HG02588 (cell line): ENCODE results near the gene MSI2.
A peak's percentile ranks its signal among the peaks of the same experiment; 100 is the strongest.

Experiments used
- ATAC-seq: cut with Tn5 transposase; IDR thresholded peaks from one replicate; pipeline ENCODE4 v1.9.1; 2021; ENCODE audit warnings: mild to moderate bottlenecking, moderate library complexity; ENCODE audit not compliant: unreplicated experiment

The MSI2 gene

GRCh38 chr17:57363580-57363979 is 107.3 kb downstream of the MSI2 start:
- ATAC-seq, result no peak

GRCh38 chr17:57363998-57364643 is 107.8 kb downstream of the MSI2 start:
- ATAC-seq, result no peak

DNA sequence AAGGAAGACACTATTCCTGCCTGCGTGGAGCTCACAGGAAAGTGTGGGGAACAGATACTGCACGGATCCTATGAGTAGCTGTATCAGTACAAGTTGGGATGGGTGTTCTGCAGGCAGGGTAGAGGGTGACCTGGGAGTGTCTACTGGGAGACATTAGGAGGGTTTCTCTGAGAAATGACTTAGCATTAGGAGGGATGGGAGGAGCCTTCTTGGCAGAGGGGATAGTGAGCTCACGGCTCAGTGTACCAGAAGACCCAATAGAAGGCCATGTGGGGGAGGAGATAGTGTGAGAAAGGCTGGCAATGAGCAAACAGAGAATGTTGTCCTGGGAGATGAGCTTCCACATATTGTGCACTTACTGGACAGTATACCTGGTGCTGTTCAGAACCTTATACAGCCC is 109.1 kb downstream of the MSI2 start:
- no peak for ATAC-seq

- ATAC-seq, result no peak
These were observed 109.8 kb downstream of the MSI2 start for GRCh38 chr17:57366177-57366557.

- ATAC-seq, result no peak
These were observed 110.4 kb downstream of the MSI2 start for GRCh38 chr17:57366558-57367351.

- peak; percentile 42 for ATAC-seq
These were observed 112.5 kb downstream of the MSI2 start for GRCh38 chr17:57368637-57369336.

- ATAC-seq, result no peak
These were observed 113.2 kb downstream of the MSI2 start for GRCh38 chr17:57369509-57369945.

- no peak for ATAC-seq
These were observed 113.8 kb downstream of the MSI2 start for GRCh38 chr17:57370037-57370581.

DNA sequence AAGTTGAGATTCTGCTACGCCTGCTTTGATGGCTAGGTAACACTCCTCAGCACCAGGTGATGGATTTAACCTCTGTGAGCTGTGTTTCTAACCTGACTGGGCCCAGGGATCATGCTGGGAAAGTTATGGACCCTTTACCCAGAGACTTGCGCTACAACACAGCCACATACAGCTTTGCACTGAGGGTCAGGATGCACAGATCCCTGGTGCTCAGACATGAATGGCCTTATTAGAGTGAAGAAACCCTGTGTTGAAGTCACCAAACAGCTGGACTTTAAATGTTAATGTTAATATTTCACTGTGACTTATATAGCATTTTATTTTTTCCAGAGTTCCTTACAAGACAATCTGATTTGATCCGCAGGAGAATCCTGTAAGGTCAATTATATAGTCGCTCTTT is 114.3 kb downstream of the MSI2 start:
- no peak for ATAC-seq

DNA sequence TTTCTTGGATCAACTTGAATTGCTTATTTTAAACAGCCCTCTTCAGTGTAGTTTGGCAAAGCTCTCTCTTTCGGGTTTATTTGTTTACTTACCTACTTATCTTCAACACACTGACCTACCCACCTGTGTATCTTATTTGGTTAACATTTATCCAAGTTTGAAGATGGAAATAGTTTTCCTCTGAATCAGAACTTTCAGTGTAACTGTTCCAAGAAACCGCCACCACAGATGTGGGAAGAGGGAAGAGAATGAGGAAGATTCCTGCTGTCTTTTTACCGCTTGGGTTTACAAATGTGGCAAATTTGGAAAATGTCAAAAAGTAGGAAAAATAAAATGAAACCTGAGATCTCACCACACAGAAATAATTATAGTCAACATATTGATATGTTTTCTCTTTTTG is 115.8 kb downstream of the MSI2 start:
- ATAC-seq, result no peak

DNA sequence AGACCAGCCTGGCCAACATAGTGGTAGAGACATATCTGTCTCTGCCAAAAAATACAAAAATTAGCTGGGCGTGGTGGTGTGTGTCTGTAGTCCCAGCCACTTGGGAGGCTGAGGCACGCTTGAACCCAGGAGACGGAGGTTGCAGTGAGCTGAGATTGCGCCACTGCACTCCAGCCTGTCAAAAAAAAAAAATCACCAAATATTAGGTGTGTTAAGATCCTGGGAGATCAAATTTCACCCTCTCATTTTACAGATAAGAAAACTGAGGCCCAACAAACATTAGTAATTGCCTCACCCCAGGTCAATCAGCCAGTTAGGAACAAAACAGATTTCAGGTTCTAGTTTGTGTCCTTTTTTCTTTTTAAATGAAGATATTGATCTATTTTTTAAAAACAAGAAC is 116.7 kb downstream of the MSI2 start:
- ATAC-seq, result no peak

- no peak for ATAC-seq
These were observed 117.4 kb downstream of the MSI2 start for GRCh38 chr17:57373756-57374155.

GRCh38 chr17:57375040-57375769 is 118.9 kb downstream of the MSI2 start:
- no peak for ATAC-seq

DNA sequence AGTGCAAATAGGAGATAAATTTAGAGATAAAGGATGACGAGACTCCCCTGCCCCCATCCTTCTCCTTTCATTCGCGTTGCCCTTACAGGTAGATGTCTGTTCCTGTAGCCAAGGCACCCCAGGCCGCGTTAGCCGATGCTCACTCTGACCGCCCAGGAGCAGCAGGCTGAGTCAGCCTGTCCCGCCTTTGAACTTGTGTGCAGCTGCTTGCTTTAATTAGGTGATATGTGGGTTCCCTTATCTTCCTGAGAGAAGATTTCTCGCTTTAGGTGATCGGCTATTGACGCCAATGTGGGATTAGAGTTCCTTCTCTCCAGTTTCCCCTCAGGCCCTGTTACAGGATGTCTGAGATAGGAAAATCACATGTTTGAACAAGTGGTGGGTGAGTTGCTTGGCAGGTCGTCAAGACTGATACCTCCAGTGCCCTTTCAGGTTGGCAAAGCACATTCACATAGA is 119.5 kb downstream of the MSI2 start:
- ATAC-seq, result no peak

GRCh38 chr17:57377094-57377493 is 120.8 kb downstream of the MSI2 start:
- ATAC-seq, result no peak

- ATAC-seq, result no peak
These were observed 123.0 kb downstream of the MSI2 start for GRCh38 chr17:57379237-57379894.

DNA sequence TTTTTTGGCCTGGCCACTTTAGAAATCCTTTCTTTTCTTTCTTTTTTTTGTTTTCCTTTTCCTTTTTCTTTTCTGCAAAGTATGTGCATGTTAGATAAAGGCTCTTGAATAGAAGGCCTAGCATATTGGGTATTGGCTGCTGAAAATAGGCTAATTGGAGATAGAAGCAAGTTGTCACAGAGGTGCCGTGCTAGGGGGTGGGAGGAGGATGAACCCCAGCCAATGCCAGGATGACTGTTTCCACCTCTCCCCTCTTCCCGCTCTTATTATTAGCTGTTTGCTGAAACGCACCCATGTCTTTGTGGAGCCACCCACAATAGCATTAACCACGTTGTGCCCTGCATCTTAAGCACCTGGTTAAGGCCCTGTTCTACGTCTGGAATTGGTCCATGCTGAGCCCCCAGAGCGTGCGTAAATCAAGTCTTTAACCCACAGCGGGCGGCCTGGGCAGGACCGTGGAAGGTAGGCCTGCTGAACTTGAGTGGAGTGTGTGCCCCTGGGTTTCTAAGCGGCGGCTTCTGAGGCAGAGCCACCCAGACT is 123.6 kb downstream of the MSI2 start:
- no peak for ATAC-seq

- no peak for ATAC-seq
These were observed 125.2 kb downstream of the MSI2 start for GRCh38 chr17:57381498-57381897.

DNA sequence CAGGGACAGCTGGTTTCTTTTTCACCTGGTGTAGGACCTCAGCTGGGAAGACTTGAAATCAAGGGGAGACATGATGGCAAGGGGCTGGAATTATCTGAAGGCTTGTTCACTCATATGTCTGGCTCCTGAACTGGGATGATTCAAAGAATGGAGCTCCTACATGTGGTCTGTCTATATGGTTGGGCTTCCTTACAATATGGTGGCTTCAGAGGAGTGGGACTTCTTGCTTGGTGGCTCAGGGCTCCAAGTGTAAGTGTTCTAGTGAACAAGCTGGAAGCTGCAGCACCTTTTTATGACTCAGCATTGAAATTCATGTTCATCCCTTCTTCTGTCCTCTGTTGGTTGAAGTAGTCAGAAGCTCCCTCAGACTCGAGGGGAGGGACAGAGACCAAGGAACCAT is 127.9 kb downstream of the MSI2 start:
- no peak for ATAC-seq

- ATAC-seq, result no peak
These were observed 129.7 kb downstream of the MSI2 start for GRCh38 chr17:57385975-57386374.
